ENCODE results near the gene EPX.

The EPX gene

DNA sequence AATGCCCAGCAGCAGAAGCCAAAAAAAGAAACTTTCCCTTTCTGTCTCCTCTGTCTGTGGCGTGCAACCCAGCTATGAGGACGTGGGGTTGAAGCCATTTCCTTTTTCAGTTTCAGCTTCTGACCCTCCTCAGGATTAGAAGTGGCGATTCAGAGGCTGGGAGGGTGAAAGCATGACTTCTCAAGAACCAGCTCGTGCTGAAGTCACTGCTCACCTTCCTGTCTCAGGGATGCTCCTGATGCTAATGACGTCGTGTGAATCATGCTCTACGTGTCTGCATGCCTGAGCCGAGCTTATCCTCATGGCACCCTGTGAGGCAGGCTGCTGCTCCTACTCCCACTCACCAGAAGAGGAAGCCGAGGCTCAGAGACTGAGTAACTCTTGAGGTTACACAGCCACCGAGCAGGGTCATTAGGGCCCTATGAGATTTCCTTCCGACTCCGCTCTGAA, 40.2 kb downstream of the EPX start:
- TF ChIP-seq CTCF (IDR thresholded peaks at IDR 0.05; ENCODE audit: low read depth, low read length) = peak; percentile 17
- peak; percentile 93 for TF ChIP-seq MAX (IDR thresholded peaks at IDR 0.05; ENCODE audit: low read depth, low read length)
- TF ChIP-seq POLR2A (IDR thresholded peaks at IDR 0.05; ENCODE audit: extremely low read depth, insufficient read length) = peak; percentile 19
- peak; percentile 84; the same call in 1 of the 2 replicates for TF ChIP-seq MYC (IDR thresholded peaks at IDR 0.05; ENCODE audit: low read depth, low read length)
- peak overlapping the region; percentile 26 for H3K4me3 ChIP-seq (ENCODE audit: low read depth, low read length)
- peak; percentile 96 for DNase-seq (ENCODE audit: low read depth)

DNA sequence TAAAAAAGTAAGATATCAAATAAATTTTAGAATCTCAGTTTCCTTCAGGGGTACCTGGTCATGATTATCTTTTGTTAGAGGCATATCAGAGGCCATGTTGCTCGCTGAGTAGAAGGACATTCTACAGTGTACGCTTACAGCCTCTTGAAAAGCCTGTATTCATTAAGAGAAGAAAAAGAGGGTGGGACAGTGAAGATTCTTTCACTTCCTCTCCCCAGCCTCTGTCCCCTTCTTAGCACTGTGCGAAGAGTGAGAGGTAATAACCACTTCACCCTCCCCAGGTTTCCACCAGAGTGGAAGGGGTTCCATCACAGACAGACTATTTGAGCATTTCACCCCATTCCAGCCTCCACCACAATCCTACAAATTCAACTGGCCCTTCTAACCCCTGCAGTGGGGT, 41.0 kb downstream of the EPX start:
- DNase-seq (ENCODE audit: low read depth) = peak; percentile 67
- TF ChIP-seq CTCF (IDR thresholded peaks at IDR 0.05; ENCODE audit: low read depth, low read length) (no peak), MAX (IDR thresholded peaks at IDR 0.05; ENCODE audit: low read depth, low read length) (no peak), POLR2A (IDR thresholded peaks at IDR 0.05; ENCODE audit: extremely low read depth, insufficient read length) (no peak), MYC (IDR thresholded peaks at IDR 0.05; ENCODE audit: low read depth, low read length) (no peak)
- no peak overlapping the region for H3K4me3 ChIP-seq (ENCODE audit: low read depth, low read length)

DNA sequence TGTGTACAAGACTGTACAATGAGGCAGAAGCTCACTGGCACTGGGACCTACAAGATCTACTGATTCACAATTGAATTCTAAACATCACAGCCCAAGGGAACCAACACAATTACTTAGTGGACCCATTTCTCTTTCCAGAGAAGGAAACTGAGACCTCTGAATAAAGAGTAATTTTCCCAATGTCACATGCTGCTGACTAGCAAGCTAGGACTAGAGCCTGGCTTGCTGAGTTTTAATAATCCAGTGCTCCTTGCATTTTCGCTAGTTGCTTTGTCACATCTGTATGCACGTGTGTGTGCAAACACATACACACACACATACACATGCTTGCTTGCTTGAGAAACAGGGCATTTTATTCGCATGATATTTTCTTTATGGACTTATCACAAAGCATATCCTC, 42.0 kb downstream of the EPX start:
- TF ChIP-seq MAX (IDR thresholded peaks at IDR 0.05; ENCODE audit: low read depth, low read length) (no peak), POLR2A (IDR thresholded peaks at IDR 0.05; ENCODE audit: extremely low read depth, insufficient read length) (no peak), CTCF (IDR thresholded peaks at IDR 0.05; ENCODE audit: low read depth, low read length) (no peak), MYC (IDR thresholded peaks at IDR 0.05; ENCODE audit: low read depth, low read length) (no peak)
- no peak for DNase-seq (ENCODE audit: low read depth)
- no peak overlapping the region for H3K4me3 ChIP-seq (ENCODE audit: low read depth, low read length)

DNA sequence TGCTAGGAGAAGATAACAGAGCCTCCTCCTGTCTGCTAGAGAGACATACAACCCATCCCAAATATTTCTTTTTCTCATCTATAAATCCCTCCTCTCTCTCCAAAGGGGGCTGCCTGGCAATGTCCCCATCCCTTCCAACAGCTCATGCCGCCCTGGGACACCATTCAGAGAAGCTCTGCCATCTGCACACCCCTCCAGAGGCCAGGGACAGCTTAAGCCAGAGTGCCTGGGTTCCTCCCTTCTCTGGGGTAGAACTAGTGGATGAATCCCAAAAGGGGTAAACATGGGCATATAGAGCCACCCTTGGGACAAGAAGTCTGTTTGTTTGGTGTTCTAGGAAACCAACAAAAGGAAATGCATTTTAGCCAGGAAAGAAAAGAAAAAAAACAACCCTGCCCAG, 43.3 kb downstream of the EPX start:
- TF ChIP-seq MAX (IDR thresholded peaks at IDR 0.05; ENCODE audit: low read depth, low read length) (no peak), POLR2A (IDR thresholded peaks at IDR 0.05; ENCODE audit: extremely low read depth, insufficient read length) (no peak), CTCF (IDR thresholded peaks at IDR 0.05; ENCODE audit: low read depth, low read length) (no peak)
- no peak overlapping the region for H3K4me3 ChIP-seq (ENCODE audit: low read depth, low read length)
- DNase-seq (ENCODE audit: low read depth) = no peak

DNA sequence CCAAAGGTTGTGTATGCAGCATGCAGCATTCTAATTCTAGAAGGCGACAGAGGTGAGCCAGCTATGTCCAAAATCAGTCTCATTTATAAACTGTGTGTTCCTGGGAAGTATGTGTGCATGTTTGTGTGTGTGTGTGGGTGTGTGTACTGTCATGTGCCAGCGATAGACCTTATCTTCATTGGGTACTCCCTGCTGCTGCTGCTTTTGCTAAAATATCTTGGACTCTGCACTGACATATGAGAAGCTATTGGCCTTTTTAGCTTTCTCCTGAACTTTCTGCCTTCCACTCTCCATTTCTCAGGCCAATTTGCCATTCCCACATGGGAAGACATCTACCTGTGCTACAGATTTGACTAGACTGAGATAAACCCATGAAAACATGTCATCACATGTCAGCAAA, 43.9 kb downstream of the EPX start:
- DNase-seq (ENCODE audit: low read depth) = no peak
- H3K4me3 ChIP-seq (ENCODE audit: low read depth, low read length) = no peak overlapping the region
- TF ChIP-seq CTCF (IDR thresholded peaks at IDR 0.05; ENCODE audit: low read depth, low read length) (no peak), MAX (IDR thresholded peaks at IDR 0.05; ENCODE audit: low read depth, low read length) (no peak), POLR2A (IDR thresholded peaks at IDR 0.05; ENCODE audit: extremely low read depth, insufficient read length) (no peak), MYC (IDR thresholded peaks at IDR 0.05; ENCODE audit: low read depth, low read length) (no peak)
